H1 (cell line): ENCODE results near the gene MARCHF3.

ENCODE experiments used
- ASH2L ChIP-seq: fragments of 200-600, 300-600 bp; sonication (generic); IDR thresholded peaks from one replicate; pipeline ENCODE4 v1.7.1; 2017; ENCODE audit warnings: low read length
- CBX5 ChIP-seq: fragments of 300-800, 300-1000 bp; sonication (generic); IDR thresholded peaks from 2 replicates; pipeline ENCODE4 v1.7.1; 2016; ENCODE audit warnings: antibody characterized with exemption, low read length, low read depth
- CHD1 ChIP-seq: IDR thresholded peaks from 2 replicates; pipeline ENCODE4 v1.6.1; 2012; ENCODE audit warnings: low read depth, low read length, improper control_type of control experiment
- CTCF ChIP-seq, 3 experiments: IDR thresholded peaks; 1 replicate in 2 of 3; 2 replicates in 1 of 3; pipeline versions ENCODE4 v1.5.1 to v1.6.1; 2011; ENCODE audit warnings: low read length in 3 of 3, mild to moderate bottlenecking in 3 of 3, inconsistent platforms in 2 of 3, low read depth in 1 of 3, moderate library complexity in 1 of 3; ENCODE audit not compliant: insufficient read depth in 1 of 3; ENCODE audit errors: control extremely low read depth in 1 of 3
- EGR1 ChIP-seq: IDR thresholded peaks from 2 replicates; pipeline ENCODE4 v1.6.1; 2011; ENCODE audit warnings: low read depth, low read length, borderline replicate concordance
- EZH2 ChIP-seq: fragments of 200-600 bp; sonication (generic); IDR thresholded peaks from 2 replicates; pipeline ENCODE4 v1.7.1; 2012; ENCODE audit warnings: low read depth, mild to moderate bottlenecking, moderate library complexity, low read length, inconsistent platforms; ENCODE audit not compliant: severe bottlenecking
- HDAC2 ChIP-seq, 2 experiments: fragments of 300-600 bp in 1 of 2; sonication (generic) in 1 of 2; IDR thresholded peaks; 2 replicates each; pipeline ENCODE4 v1.6.1; 2011 to 2012; ENCODE audit warnings: low read depth in 2 of 2, low read length in 2 of 2, mild to moderate bottlenecking in 2 of 2, moderate library complexity in 2 of 2, borderline replicate concordance in 1 of 2, inconsistent platforms in 1 of 2
- HDAC6 ChIP-seq: IDR thresholded peaks from one replicate; pipeline ENCODE4 v1.7.1; 2012; ENCODE audit warnings: low read depth, mild to moderate bottlenecking, inconsistent platforms, low read length, moderate library complexity
- NRF1 ChIP-seq: IDR thresholded peaks from 2 replicates; pipeline ENCODE4 v1.6.1; 2011; ENCODE audit warnings: mild to moderate bottlenecking, low read depth, low read length, improper control_type of control experiment
- POLR2A ChIP-seq, 2 experiments: IDR thresholded peaks; 1 replicate in 1 of 2; 2 replicates in 1 of 2; pipeline ENCODE4 v1.6.1; 2011; ENCODE audit warnings: low read depth in 2 of 2, low read length in 2 of 2, mild to moderate bottlenecking in 2 of 2; ENCODE audit errors: control extremely low read depth in 1 of 2
- POLR2AphosphoS5 ChIP-seq: IDR thresholded peaks from 2 replicates; pipeline ENCODE4 v1.6.1; 2011; ENCODE audit warnings: low read depth, low read length
- SRF ChIP-seq: IDR thresholded peaks from 2 replicates; pipeline ENCODE4 v1.6.1; 2011; ENCODE audit warnings: mild to moderate bottlenecking, low read depth, low read length, moderate library complexity
- TEAD4 ChIP-seq: IDR thresholded peaks from 2 replicates; pipeline ENCODE4 v1.6.1; 2012; ENCODE audit warnings: low read depth, low read length, inconsistent platforms, mixed read lengths
- USF2 ChIP-seq: IDR thresholded peaks from 2 replicates; pipeline ENCODE4 v1.6.1; 2011; ENCODE audit warnings: low read length, improper control_type of control experiment

DNA sequence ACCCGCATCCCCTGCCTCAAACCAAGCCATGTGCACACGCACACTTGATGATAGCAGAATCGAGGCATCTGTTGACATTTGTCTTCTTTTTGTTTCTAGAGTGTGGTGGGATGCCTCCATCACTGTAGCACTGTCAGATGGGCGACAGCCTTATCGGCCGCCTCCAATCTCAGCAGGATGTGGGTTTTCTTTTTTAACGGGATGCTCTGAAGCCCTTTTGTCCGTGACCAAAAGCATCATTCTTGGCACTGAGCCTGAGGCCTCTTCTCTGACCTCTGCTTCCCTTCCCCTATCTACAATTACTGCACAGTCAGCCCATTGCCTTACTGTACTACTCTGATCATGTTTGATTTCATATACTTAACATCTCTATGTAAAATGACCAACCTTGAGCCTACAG, 175.1 kb downstream of the MARCHF3 start:
- TF ChIP-seq EZH2 = no peak
- TF ChIP-seq CTCF (IDR thresholded peaks at IDR 0.05; ENCODE audit: control extremely low read depth in 1 of 3, insufficient read depth in 1 of 3, low read depth in 1 of 3, low read length in 3 of 3) = no peak
- no peak for TF ChIP-seq NRF1
- TF ChIP-seq HDAC6 = no peak
- no peak for TF ChIP-seq CHD1
- TF ChIP-seq TEAD4 = no peak
- no peak for TF ChIP-seq EGR1
- TF ChIP-seq CBX5 = no peak
- TF ChIP-seq POLR2A (IDR thresholded peaks at IDR 0.05; ENCODE audit: control extremely low read depth in 1 of 2, low read depth in 2 of 2, low read length in 2 of 2) = no peak
- TF ChIP-seq SRF = no peak
- no peak for TF ChIP-seq USF2
- no peak for TF ChIP-seq HDAC2 (IDR thresholded peaks at IDR 0.05; ENCODE audit: borderline replicate concordance in 1 of 2, low read depth in 2 of 2, low read length in 2 of 2)
- TF ChIP-seq ASH2L = no peak
- no peak for TF ChIP-seq POLR2AphosphoS5
